ENCODE results near the gene ITSN1.

Gene ITSN1

GRCh38 chr21:33662046-33662445, 19.7 kb downstream of the ITSN1 start:
- TF ChIP-seq ZFX (IDR thresholded peaks at IDR 0.05; ENCODE audit: borderline replicate concordance) = no peak
- TF ChIP-seq CTCF (IDR thresholded peaks at IDR 0.05) = no peak
- H3K27ac ChIP-seq = no peak overlapping the region

GRCh38 chr21:33663241-33663640, 20.9 kb downstream of the ITSN1 start:
- TF ChIP-seq ZFX (IDR thresholded peaks at IDR 0.05; ENCODE audit: borderline replicate concordance) (no peak), CTCF (IDR thresholded peaks at IDR 0.05) (no peak)
- H3K27ac ChIP-seq = no peak overlapping the region

DNA sequence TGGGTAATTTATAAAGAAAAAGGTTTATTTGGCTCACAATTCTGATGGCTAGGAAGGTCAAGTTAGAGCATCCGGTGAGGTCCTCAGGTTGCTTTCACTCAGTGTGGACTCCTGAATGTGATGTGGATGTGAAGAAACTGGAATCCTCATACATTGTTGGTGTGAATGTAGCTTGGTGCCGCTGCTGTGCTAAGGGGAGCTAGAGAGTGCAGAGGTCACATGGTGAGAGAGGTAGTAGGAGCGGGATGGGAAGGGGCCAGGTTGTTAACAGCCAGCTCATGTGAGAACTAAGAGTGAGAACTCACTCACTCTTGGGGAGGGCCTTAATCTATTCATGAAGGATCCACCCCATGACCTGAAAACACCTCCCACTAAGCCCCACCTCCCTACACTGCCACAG, 21.8 kb downstream of the ITSN1 start:
- no peak overlapping the region for H3K27ac ChIP-seq
- no peak for TF ChIP-seq ZFX (IDR thresholded peaks at IDR 0.05; ENCODE audit: borderline replicate concordance)
- no peak for TF ChIP-seq CTCF (IDR thresholded peaks at IDR 0.05)

DNA sequence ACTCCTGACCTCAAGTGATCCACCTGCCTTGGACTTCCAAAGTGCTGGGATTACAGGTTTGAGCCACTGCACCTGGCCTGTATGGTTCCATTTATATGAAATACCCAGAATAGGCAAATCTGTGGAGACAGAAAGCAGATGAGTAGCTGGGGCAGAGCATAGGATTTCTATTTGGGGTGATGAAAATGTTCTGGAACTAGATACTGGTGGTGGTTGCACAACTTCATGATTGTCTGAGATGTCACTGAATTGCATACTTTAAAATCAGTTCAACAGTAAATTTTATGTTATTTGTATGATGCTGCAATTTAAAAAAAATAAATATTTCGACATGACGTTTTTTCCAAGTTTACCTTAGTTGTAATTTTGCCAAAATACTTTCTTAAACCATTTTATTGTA, 23.9 kb downstream of the ITSN1 start:
- H3K27ac ChIP-seq = no peak overlapping the region
- TF ChIP-seq CTCF (IDR thresholded peaks at IDR 0.05) = no peak
- no peak for TF ChIP-seq ZFX (IDR thresholded peaks at IDR 0.05; ENCODE audit: borderline replicate concordance)

DNA sequence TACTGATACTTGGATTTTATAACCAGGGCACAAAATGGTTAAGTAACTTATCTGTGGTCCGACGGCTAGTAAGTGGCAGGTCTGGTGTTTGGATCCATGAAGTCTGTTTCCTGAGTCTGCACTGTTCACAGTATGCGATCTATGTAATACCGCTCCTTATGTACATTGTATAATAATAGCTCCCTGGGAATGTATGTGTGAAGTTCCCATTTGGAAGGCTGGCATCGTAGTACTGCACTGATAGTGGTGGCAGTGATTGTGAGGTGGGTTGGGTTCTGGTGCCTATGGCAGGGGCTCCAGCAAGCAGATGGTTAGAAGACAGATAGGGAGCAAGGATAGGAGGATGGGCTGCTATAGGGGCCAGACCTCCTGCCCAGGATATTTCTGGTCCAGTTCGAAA, 25.3 kb downstream of the ITSN1 start:
- TF ChIP-seq CTCF (IDR thresholded peaks at IDR 0.05) = no peak
- TF ChIP-seq ZFX (IDR thresholded peaks at IDR 0.05; ENCODE audit: borderline replicate concordance) = no peak

GRCh38 chr21:33668180-33668579, 25.9 kb downstream of the ITSN1 start:
- no peak overlapping the region for H3K27ac ChIP-seq
- TF ChIP-seq ZFX (IDR thresholded peaks at IDR 0.05; ENCODE audit: borderline replicate concordance) (no peak), CTCF (IDR thresholded peaks at IDR 0.05) (no peak)

More for the DNA sequence above, 25.3 kb downstream of the ITSN1 start:
- no peak overlapping the region for H3K27ac ChIP-seq

DNA sequence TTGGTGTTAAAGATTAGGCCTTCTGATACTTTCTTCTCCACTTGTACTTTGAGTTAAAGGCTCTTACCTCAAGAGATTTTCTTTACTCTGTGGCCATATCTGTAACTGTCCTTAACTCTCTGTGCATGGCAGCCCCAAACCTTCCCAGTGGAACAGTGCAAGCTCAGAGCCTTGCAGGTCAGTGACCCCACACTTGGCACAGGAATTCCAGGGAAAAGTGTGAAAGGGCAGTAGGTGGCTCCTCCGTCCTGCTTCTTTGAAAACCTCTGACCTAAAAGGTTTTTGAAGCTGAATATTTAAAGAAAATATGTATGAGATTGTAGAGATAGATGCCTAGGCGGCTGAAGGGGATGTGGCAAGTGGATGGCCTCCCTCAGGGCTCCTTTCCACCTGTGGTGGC, 26.3 kb downstream of the ITSN1 start:
- TF ChIP-seq ZFX (IDR thresholded peaks at IDR 0.05; ENCODE audit: borderline replicate concordance) (no peak), CTCF (IDR thresholded peaks at IDR 0.05) (no peak)

More for the DNA sequence above, 26.3 kb downstream of the ITSN1 start:
- no peak overlapping the region for H3K27ac ChIP-seq
